HG03135 (cell line): ENCODE measurements around the gene MT4.
A peak's percentile ranks its signal among the peaks of the same experiment; 100 is the strongest.

Experiments
- ATAC-seq: cut with Tn5 transposase; IDR thresholded peaks from one replicate; pipeline ENCODE4 v1.9.1; 2021; ENCODE audit warnings: mild to moderate bottlenecking, moderate library complexity; ENCODE audit not compliant: unreplicated experiment

Gene MT4

DNA sequence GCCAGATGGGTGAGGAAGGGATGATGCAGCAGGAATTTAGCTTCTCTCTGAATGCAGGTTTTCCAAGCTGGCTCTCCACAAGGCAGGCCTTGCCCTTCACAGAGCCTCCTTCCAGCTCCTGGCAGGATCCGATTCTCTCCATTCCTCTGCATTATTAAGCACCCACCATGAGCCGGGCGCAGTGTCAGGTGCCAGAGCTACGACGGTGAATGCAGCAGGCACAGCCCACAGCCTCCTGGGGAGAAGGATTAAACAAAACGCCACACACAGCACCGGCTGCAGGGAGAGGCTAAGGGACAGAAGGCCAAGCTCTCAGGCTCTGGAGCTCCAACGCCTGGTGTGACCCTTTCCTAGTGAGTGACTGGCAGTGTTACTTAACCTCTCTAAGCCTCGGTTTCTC lies 36.5 kb downstream of the MT4 start:
- ATAC-seq: no peak

- no peak for ATAC-seq
Observed at GRCh38 chr16:56603589-56603988, 38.7 kb downstream of the MT4 start.

GRCh38 chr16:56604966-56605365 lies 40.1 kb downstream of the MT4 start:
- ATAC-seq: no peak

DNA sequence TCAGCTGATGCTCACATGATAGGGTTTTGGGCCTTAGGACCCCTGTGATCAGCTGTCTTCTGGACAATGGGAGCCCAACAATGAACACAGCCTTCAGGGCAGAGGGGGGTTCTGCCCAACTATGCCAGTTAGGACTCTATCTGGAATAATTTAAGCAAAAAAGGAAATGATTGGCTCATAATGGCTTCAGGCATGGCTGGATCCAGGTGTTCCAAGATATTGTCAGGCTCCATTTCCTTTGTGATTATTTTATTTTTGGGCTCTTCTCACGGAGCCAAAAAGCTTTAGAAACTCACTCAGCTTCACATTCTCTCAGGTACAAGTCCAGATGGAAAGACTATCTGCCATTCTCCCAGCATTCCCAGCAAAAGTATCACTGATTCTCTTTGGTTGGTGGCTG lies 40.6 kb downstream of the MT4 start:
- no peak for ATAC-seq

DNA sequence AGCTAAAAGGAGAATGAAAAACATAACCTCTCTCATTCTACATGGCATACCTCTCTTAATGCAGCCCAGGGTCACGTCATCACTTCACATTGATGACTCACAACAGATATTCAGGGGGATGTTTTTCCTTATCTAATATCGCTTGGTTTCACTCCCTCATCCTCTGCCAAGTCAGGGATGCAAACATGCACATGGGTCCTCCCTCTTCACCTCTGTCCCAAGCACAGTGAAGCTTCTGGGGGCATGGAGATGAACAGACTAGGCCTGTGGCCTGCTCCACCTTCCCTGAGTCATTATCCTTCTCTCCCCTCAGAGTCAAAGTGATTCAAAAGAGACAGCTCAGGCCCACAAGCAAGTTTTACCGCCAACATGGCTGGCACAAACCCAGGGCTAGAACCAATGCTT lies 41.2 kb downstream of the MT4 start:
- no peak for ATAC-seq

DNA sequence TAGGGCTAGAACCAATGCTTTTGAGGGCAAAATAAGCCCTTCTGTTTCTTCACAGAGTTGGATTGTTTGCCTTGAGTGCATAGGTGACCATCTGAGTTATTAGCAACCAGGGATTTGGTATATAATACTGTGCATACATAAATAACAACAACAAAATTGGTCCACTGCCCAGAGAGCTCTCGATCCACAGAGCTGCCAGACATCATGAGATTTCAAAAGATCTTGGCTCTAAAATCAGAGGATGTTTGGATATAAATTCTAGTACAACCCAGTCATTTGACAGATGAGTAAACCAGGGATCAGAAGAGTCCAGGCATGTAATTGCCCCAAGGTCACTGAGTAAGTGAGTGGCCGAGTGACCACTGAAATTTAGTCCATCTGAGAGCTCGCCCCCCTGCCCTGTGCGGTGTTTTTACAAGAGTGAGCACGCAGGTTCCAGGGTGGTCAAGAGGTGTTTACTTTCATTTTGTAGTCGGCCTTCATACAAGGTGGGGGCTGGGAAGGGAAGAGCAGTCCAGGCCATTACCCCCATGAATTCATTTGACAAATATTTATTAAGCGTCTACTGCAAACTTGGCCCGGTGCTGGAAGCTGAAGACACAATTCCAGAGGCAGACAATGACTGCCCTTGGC lies 41.7 kb downstream of the MT4 start:
- no peak for ATAC-seq

DNA sequence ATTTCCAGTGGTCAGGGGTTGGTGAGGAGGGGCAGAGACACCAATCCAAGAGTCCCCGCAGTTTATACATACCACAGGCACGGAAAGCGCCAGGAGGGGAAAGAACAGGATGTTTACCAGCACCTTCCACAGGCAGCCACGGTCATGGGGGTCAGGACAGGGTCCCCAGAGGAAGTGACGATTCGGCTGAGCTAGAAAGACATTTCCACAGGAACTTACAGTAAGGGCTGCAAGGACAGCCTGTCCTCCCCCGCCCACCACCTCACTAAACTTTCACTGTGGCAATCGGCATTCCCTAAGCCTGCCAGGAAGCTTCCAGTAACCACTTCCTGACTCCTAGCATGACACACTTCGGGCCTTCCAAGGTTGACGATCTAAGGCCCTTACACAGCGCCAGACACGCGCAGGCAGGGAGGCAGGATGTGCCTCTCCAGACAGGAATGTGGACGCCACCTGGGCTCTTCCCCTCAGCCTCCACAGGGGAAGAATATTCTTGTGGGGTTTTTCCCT lies 42.3 kb downstream of the MT4 start:
- ATAC-seq: no peak

DNA sequence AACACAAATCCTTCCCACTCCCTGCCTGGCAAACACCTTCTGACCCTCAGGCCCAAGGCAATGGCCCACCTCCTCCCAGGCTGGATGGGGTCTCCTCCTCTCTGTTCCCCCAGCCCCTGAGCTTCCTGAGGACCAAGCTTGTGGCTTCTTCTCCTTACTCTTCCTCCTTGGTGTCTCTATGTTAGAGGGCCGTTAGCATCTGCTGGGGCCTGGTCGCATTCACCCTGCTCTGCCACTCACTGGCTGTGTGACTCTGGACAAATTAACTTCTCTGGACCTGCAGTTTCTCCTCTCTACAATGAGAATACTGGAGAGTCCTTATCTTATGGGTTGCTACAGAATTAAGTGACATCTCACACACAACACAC lies 42.8 kb downstream of the MT4 start:
- no peak for ATAC-seq

GRCh38 chr16:56608043-56608875 lies 43.4 kb downstream of the MT4 start, which contains the start of gene MT2A:
Gene MT2A (plus strand): TSS chr16:56608584. CDS start chr16:56608656, 72 bp downstream.
- peak; percentile 85 for ATAC-seq

- ATAC-seq: no peak
Observed at GRCh38 chr16:56608876-56609462, 44.1 kb downstream of the MT4 start.

DNA sequence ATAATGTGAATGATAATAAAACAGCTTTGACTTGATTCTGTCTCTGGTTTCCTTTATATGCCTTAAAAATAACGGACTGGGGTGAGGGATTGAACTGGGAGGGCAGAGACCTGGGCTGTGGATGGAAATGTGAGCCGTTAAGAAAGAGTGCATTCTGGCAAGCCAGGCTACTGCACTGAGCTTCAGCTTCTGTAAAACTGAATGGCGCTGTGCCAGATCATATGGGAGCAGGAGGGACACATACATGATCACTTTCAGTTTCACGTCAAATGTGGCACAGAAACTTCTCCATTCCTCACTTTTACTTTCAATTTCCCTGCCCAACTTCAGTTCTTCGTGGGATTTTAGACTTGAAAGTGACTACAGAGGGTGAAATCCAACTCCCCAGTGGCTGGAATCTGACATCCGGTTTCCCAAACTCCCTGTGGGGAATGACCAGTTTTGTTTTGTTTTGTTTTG lies 44.6 kb downstream of the MT4 start:
- ATAC-seq: peak; percentile 40

GRCh38 chr16:56610017-56610608 lies 45.2 kb downstream of the MT4 start:
- ATAC-seq: no peak

GRCh38 chr16:56610609-56611111 lies 45.8 kb downstream of the MT4 start:
- no peak for ATAC-seq

- ATAC-seq: no peak
Observed at GRCh38 chr16:56611281-56611833, 46.5 kb downstream of the MT4 start.

GRCh38 chr16:56613706-56614105 lies 48.8 kb downstream of the MT4 start:
- ATAC-seq: no peak

DNA sequence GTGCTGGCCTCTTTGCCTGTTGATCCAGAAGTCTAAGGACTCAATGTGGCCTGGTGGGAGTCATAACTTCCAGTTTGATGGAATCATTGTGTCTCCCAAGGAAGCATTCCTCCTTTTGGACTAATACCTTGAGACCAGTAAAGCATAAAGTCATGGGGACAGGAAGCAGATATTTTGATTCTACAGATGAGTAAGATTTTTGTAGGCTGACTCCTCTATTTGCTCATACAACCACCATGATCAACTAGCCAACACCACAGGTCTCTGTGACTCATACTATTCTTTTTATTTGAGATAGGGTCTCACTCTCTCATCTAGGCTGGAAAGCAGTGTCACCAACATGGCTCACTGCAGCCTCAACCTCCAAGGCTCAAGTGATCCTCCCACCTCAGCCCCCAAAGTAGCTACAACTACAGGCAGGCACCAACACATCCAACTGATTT lies 49.7 kb downstream of the MT4 start:
- ATAC-seq: no peak

- no peak for ATAC-seq
Observed at GRCh38 chr16:56615353-56615752, 50.5 kb downstream of the MT4 start.

DNA sequence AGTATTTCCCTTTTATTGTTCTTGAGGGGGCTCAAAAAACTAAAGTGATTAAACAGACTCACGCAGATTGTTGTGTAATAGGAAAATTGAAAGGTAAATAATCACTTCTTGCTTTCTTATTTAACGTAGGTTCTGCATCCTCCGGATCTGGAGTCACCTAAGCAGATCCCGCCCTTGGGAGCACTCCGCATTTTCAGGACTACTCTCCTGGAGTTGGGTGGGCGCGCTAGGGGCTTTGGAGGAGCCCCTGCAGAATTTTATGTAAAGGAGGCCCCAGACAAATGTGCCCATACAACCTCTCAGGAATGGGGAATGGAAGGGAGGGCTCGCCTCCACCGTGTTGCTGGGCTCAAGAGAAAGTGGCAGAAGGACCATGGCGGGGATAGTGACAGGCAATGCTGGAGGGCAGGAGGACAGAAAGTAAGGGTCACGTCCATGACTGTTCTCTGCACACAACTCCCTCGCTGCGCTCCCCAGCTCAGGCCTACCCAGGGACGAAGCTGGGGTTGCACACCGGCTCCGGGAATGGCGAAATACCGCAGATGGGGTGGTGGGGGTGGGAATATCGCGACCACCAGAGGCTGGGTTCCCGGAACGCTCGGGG lies 51.8 kb downstream of the MT4 start:
- ATAC-seq: no peak

DNA sequence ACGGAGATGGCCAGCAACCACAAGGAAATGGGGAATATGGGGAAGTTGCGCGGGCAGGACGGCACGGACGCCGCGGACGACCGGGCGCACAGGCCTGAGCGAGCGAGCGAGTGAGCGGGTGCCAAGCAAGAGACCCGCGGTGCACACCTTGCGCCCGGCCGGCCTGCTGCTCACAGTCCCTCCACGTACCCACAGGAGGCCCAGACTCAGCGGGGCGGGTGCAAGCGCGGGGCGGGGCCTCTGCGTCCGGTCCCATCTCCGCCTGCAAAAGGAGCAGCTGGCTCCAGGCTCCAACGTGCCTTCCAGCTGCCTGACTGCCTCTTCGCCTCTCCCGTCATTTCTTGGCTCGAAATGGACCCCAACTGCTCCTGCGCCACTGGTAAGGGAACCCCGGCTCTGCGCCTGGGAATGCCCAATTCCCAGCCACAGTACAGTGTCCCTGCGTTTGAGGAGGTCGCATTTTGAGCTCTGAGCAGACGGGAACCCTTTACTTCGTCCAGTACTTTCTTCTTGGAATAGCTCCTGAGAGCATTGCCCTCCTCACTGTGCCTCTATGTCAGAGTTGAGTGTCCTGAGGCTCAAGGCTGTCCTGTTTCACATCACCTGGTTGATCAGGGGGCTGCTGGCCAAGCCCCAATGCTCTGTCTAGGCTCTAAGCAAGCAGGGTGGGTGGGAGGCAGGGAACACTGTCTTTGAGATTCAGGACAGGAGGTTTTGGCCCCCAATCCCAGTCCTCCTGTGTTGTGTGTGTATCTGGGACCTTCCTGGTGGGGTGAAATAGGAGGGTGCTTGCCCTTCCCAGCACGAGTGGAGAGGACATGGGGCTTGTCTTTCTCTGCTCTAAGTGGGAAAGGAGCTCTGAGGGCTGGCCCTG lies 52.6 kb downstream of the MT4 start:
- no peak for ATAC-seq
